ENCODE results near the gene TAS2R43. TPM values are rescaled to one million over a fixed set of nuclear protein-coding genes. Genes with fewer than 3 reads are reported as not detected.
"Not testable (repeated sequence)": the region's sequence is repeated elsewhere in the genome, so short reads cannot be mapped to it uniquely, and the experiment has no call there.

The TAS2R43 gene
- total and polyA plus RNA-seq, 4 donors, result 1.0 to 15.1 TPM; not detected in 2

DNA sequence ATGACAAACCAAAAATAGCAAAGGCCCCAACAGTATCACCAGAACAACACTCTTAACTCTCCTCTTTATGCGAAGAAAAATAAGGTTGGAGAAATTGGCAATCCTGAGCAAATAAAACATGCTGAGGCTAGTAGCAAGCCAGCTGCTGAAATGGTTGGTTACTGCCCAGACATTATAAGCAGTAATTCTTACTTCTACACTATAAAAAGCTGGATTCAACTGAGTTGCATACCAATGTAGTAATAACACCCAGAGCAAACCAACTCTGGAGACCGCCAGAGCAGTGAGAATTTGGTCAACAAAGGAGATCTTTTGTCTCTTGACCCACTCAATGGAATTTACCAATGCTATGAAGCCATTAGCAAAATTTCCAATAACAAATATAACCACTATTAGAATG is 41.7 kb upstream of the TAS2R43 start:
- Histone ChIP-seq H3K9me3 (ENCODE audit: control insufficient read depth in 4 of 4, insufficient read depth in 3 of 4, low read length in 3 of 4) (no peaks in the 10 kb centered on the region), H3K27ac (ENCODE audit: low read depth in 1 of 2, low read length in 1 of 2) (no peak overlapping the region), H3K27me3 (ENCODE audit: control insufficient read depth in 3 of 3, insufficient read depth in 3 of 3, low read length in 2 of 3) (no peaks in the 10 kb centered on the region), H3K4me3 (no peak overlapping the region), H3K9ac (ENCODE audit: insufficient read depth in 1 of 2, low read length in 2 of 2) (no peak overlapping the region), H3K36me3 (ENCODE audit: control insufficient read depth in 4 of 4, insufficient read depth in 4 of 4, low read length in 4 of 4) (no peaks in the 10 kb centered on the region), H3K4me1 (ENCODE audit: control insufficient read depth in 5 of 5, insufficient read depth in 5 of 5, low read length in 5 of 5) (peaks cover 0 to 14% (median 0%) of the 10 kb centered on the region in 5 donors)
- 93 to 97% methylated on average over 2 of the region's 2 CpGs for WGBS, 2 donors
- TF ChIP-seq, protein P1, sequence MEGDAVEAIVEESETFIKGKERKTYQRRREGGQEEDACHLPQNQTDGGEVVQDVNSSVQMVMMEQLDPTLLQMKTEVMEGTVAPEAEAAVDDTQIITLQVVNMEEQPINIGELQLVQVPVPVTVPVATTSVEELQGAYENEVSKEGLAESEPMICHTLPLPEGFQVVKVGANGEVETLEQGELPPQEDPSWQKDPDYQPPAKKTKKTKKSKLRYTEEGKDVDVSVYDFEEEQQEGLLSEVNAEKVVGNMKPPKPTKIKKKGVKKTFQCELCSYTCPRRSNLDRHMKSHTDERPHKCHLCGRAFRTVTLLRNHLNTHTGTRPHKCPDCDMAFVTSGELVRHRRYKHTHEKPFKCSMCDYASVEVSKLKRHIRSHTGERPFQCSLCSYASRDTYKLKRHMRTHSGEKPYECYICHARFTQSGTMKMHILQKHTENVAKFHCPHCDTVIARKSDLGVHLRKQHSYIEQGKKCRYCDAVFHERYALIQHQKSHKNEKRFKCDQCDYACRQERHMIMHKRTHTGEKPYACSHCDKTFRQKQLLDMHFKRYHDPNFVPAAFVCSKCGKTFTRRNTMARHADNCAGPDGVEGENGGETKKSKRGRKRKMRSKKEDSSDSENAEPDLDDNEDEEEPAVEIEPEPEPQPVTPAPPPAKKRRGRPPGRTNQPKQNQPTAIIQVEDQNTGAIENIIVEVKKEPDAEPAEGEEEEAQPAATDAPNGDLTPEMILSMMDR (IDR thresholded peaks at IDR 0.05; ENCODE audit: control extremely low read depth, extremely low read depth), result no peak
- ATAC-seq (ENCODE audit: insufficient read depth, low FRiP score), result no peak
- no peak for DNase-seq

DNA sequence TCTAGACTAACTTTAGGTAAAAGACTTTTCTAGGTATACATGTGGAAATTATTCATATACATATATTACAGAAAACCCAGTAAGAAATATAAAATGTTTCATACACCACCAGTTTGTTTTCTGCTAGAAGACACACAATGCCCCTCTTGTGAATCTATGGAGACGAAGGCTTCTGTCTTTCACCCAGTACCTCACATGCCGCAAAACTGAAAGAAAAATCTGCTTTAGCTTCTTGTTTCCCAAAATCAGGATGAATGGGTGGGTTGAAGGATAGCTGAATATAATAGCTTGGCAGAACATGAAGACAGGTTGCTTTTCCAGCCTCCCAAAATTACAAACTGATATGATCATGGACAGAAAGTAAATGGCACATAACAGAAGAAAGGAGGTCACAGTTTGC is 41.0 kb upstream of the TAS2R43 start:
- DNase-seq (no peak), ATAC-seq (ENCODE audit: insufficient read depth, low FRiP score) (no peak)
- H3K4me3 ChIP-seq, result no peak overlapping the region
- TF ChIP-seq, protein P1 (IDR thresholded peaks at IDR 0.05; ENCODE audit: control extremely low read depth, extremely low read depth), result no peak
- H3K27ac ChIP-seq (ENCODE audit: low read depth in 1 of 2, low read length in 1 of 2), result no peak overlapping the region
- H3K36me3 ChIP-seq (ENCODE audit: control insufficient read depth in 4 of 4, insufficient read depth in 4 of 4, low read length in 4 of 4), result no peaks in the 10 kb centered on the region
- H3K9ac ChIP-seq (ENCODE audit: insufficient read depth in 1 of 2, low read length in 2 of 2), result no peak overlapping the region
- H3K4me1 ChIP-seq (ENCODE audit: control insufficient read depth in 5 of 5, insufficient read depth in 5 of 5, low read length in 5 of 5), result peaks cover 0 to 14% (median 0%) of the 10 kb centered on the region in 5 donors
- 98% methylated on average over 2 of the region's 2 CpGs for WGBS, 2 donors
- H3K9me3 ChIP-seq (ENCODE audit: control insufficient read depth in 4 of 4, insufficient read depth in 3 of 4, low read length in 3 of 4), result no peaks in the 10 kb centered on the region
- no peaks in the 10 kb centered on the region for H3K27me3 ChIP-seq (ENCODE audit: control insufficient read depth in 3 of 3, insufficient read depth in 3 of 3, low read length in 2 of 3)

DNA sequence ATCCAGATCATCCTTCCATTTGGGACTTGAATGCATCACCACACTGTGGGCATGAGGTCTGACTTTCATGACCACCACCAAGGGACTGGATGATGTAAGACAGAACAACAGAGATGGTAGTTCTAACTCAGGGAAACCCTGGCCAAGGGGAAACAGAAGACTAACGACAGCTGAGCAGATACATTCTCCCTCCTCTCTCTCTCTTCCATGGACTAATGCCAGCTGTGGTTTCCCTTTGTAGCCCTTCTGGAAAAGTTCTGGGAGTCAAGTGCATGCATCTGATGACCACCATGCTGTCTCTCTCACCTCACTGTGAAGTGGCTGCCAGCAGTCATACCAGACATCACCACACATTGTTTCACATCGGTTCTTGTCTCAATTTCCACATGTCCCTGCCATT is 38.9 kb upstream of the TAS2R43 start:
- TF ChIP-seq, protein P1 (IDR thresholded peaks at IDR 0.05; ENCODE audit: control extremely low read depth, extremely low read depth), result no peak
- Histone ChIP-seq H3K4me1 (ENCODE audit: control insufficient read depth in 5 of 5, insufficient read depth in 5 of 5, low read length in 5 of 5) (peaks cover 0 to 14% (median 0%) of the 10 kb centered on the region in 5 donors), H3K9ac (ENCODE audit: insufficient read depth in 1 of 2, low read length in 2 of 2) (no peak overlapping the region), H3K9me3 (ENCODE audit: control insufficient read depth in 4 of 4, insufficient read depth in 3 of 4, low read length in 3 of 4) (no peaks in the 10 kb centered on the region), H3K36me3 (ENCODE audit: control insufficient read depth in 4 of 4, insufficient read depth in 4 of 4, low read length in 4 of 4) (no peaks in the 10 kb centered on the region), H3K27me3 (ENCODE audit: control insufficient read depth in 3 of 3, insufficient read depth in 3 of 3, low read length in 2 of 3) (no peaks in the 10 kb centered on the region), H3K4me3 (no peak overlapping the region), H3K27ac (ENCODE audit: low read depth in 1 of 2, low read length in 1 of 2) (no peak overlapping the region)
- ATAC-seq (ENCODE audit: insufficient read depth, low FRiP score) (no peak), DNase-seq (peak in 1 of 3 donors; percentile 6)
- 58 to 63% methylated on average over 2 of the region's 2 CpGs for WGBS, 2 donors

DNA sequence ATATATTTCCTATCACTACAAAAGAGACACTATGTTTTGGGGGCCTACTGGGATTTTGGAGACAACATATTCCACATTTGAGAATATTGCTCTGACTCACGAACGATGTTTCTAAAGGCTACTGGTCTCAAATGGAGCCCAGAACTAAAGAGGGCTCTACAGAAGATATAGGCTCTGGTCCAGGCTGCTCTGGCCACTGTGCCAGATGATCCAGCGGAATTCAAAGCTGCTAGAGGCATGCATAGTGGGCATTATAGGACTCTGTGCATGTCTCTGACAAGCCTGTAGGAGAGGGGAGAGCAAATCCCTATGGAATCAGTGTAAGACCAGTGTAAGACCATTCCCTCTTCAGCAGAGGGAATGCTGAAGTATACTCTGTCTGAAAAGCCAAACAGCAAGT is 38.3 kb upstream of the TAS2R43 start:
- Histone ChIP-seq H3K9me3 (ENCODE audit: control insufficient read depth in 4 of 4, insufficient read depth in 3 of 4, low read length in 3 of 4) (no peaks in the 10 kb centered on the region), H3K27me3 (ENCODE audit: control insufficient read depth in 3 of 3, insufficient read depth in 3 of 3, low read length in 2 of 3) (no peaks in the 10 kb centered on the region), H3K36me3 (ENCODE audit: control insufficient read depth in 4 of 4, insufficient read depth in 4 of 4, low read length in 4 of 4) (no peaks in the 10 kb centered on the region), H3K27ac (ENCODE audit: low read depth in 1 of 2, low read length in 1 of 2) (no peak overlapping the region), H3K4me1 (ENCODE audit: control insufficient read depth in 5 of 5, insufficient read depth in 5 of 5, low read length in 5 of 5) (peaks cover 0 to 14% (median 0%) of the 10 kb centered on the region in 5 donors), H3K9ac (ENCODE audit: insufficient read depth in 1 of 2, low read length in 2 of 2) (no peak overlapping the region), H3K4me3 (no peak overlapping the region)
- TF ChIP-seq, protein P1 (IDR thresholded peaks at IDR 0.05; ENCODE audit: control extremely low read depth, extremely low read depth), result no peak
- ATAC-seq (ENCODE audit: insufficient read depth, low FRiP score), result no peak
- DNase-seq, result no peak
- 98% methylated on average over 3 of the region's 3 CpGs for WGBS, 2 donors

DNA sequence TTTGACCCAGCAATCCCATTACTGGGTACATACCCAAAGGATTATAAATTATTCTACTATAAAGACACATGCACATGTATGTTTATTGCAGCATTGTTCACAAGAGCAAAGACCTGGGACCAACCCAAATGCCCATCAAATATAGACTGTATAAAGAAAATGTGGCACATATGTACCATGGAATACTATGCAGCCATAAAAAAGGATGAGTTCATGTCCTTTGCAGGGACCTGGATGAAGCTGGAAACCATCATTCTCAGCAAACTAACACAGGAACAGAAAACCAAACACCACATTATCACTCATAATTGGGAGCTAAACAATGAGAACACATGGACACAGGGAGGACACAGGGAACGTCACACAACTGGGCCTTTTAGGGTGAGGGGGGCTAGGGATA is 22.0 kb upstream of the TAS2R43 start:
- WGBS, 2 donors, result 96 to 100% methylated on average over 1 of the region's 1 CpG

More for the DNA sequence above, 22.0 kb upstream of the TAS2R43 start:
- not testable (repeated sequence) for H3K27me3 ChIP-seq (ENCODE audit: control insufficient read depth in 3 of 3, insufficient read depth in 3 of 3, low read length in 2 of 3); H3K4me1 ChIP-seq (ENCODE audit: control insufficient read depth in 5 of 5, insufficient read depth in 5 of 5, low read length in 5 of 5); H3K9me3 ChIP-seq (ENCODE audit: control insufficient read depth in 4 of 4, insufficient read depth in 3 of 4, low read length in 3 of 4); H3K9ac ChIP-seq (ENCODE audit: insufficient read depth in 1 of 2, low read length in 2 of 2); H3K27ac ChIP-seq (ENCODE audit: low read depth in 1 of 2, low read length in 1 of 2); H3K4me3 ChIP-seq; ATAC-seq (ENCODE audit: insufficient read depth, low FRiP score); DNase-seq
- H3K36me3 ChIP-seq (ENCODE audit: control insufficient read depth in 4 of 4, insufficient read depth in 4 of 4, low read length in 4 of 4), result peaks cover 0 to 18% (median 4%) of the 10 kb centered on the region in 4 donors
